AG04450 (cell line): ENCODE measurements around the gene KIAA1217. TPM values are rescaled to one million over a fixed set of nuclear protein-coding genes. Genes with fewer than 3 reads are reported as not detected.

Experiments
- CTCF ChIA-PET: fragments of 300-600, 350-600 bp; formaldehyde crosslinking; extraction: SDS; loops from one replicate; lab custom pipeline; 2022; ENCODE audit warnings: antibody characterized with exemption, inconsistent platforms; lab: Charles Lee
- POLR2A ChIA-PET: fragments of 350-600 bp; formaldehyde crosslinking; extraction: SDS; loops from one replicate; lab custom pipeline; 2021; ENCODE audit warnings: antibody characterized with exemption, inconsistent platforms; lab: Yijun Ruan, JAX
- DNase-seq: peaks from one replicate; pipeline ENCODE4 v3.0.0-alpha.2; 2011; ENCODE audit warnings: low read depth, low spot score
- H3K27ac ChIP-seq: one replicate; pipeline ENCODE4 v1.5.1; 2012; ENCODE audit warnings: low read depth, low read length, control low read depth
- H3K27me3 ChIP-seq: one replicate; pipeline ENCODE4 v1.6.0; 2012; ENCODE audit warnings: low read length; ENCODE audit not compliant: control insufficient read depth, insufficient read depth
- H3K4me3 ChIP-seq: 2 replicates; pipeline ENCODE4 v1.5.1; 2011; ENCODE audit warnings: mild to moderate bottlenecking, low read depth, low read length, control low read depth
- H3K9me3 ChIP-seq: 2 replicates; pipeline ENCODE4 v1.5.1; 2012; ENCODE audit warnings: low read length; ENCODE audit not compliant: control insufficient read depth, insufficient read depth
- CTCF ChIP-seq: IDR thresholded peaks from 2 replicates; pipeline ENCODE4 v1.5.1; 2011; ENCODE audit warnings: low read depth, low read length, control low read depth, inconsistent platforms
- polyA plus RNA-seq: library from polyadenylated mRNA; depleted of rRNA; stranded (reverse); fragments of >200 nt; gene quantifications from 2 replicates; pipeline ENCODE4 v1.2.3, GENCODE V29; 2011

KIAA1217 gene
- polyA plus RNA-seq, 1 experiment = 5.4 TPM

- CTCF ChIA-PET = interaction anchor here (0.5 kb wide), 1 partner anchor 1041 kb away, joined by 3 read pairs; no protein-coding TSS in a partner anchor
Observed at GRCh38 chr10:24213881-24214280, 4.9 kb downstream of the KIAA1217 start.

GRCh38 chr10:24214762-24215161 lies 5.8 kb downstream of the KIAA1217 start:
- no peak for TF ChIP-seq CTCF
- DNase-seq = no peak
- CTCF ChIA-PET = interaction anchor here (0.9 kb wide), 1 partner anchor 17 kb away, joined by 3 read pairs; no protein-coding TSS in a partner anchor
- H3K27me3 ChIP-seq = no peaks in the 10 kb centered on the region
- H3K27ac ChIP-seq = no peak overlapping the region
- no peak overlapping the region for H3K4me3 ChIP-seq
- H3K9me3 ChIP-seq = no peaks in the 10 kb centered on the region
- POLR2A ChIA-PET = no interaction called here

More at GRCh38 chr10:24213881-24214280, 4.9 kb downstream of the KIAA1217 start:
- no peak for TF ChIP-seq CTCF
- DNase-seq = no peak
- Histone ChIP-seq H3K27me3 (no peaks in the 10 kb centered on the region), H3K9me3 (no peaks in the 10 kb centered on the region), H3K4me3 (no peak overlapping the region), H3K27ac (no peak overlapping the region)
- POLR2A ChIA-PET = no interaction called here

- no peaks in the 10 kb centered on the region for H3K9me3 ChIP-seq
- no peaks in the 10 kb centered on the region for H3K27me3 ChIP-seq
- H3K27ac ChIP-seq = no peak overlapping the region
- POLR2A ChIA-PET = no interaction called here
- H3K4me3 ChIP-seq = no peak overlapping the region
- TF ChIP-seq CTCF = no peak
- CTCF ChIA-PET = interaction anchor here (0.9 kb wide), 1 partner anchor 18 kb away, joined by 3 read pairs; no protein-coding TSS in a partner anchor
- no peak for DNase-seq
Observed at GRCh38 chr10:24215196-24215595, 6.3 kb downstream of the KIAA1217 start.

GRCh38 chr10:24215603-24216002 lies 6.7 kb downstream of the KIAA1217 start:
- Histone ChIP-seq H3K9me3 (no peaks in the 10 kb centered on the region), H3K27me3 (no peaks in the 10 kb centered on the region), H3K27ac (no peak overlapping the region), H3K4me3 (no peak overlapping the region)
- ChIA-PET POLR2A (no interaction called here), CTCF (interaction anchor here (0.9 kb wide), 1 partner anchor 18 kb away, joined by 3 read pairs; no protein-coding TSS in a partner anchor)
- DNase-seq = no peak
- no peak for TF ChIP-seq CTCF

GRCh38 chr10:24219963-24220362 lies 11.0 kb downstream of the KIAA1217 start:
- TF ChIP-seq CTCF = no peak
- H3K27ac ChIP-seq = no peak overlapping the region
- no peaks in the 10 kb centered on the region for H3K27me3 ChIP-seq
- no peak overlapping the region for H3K4me3 ChIP-seq
- no peaks in the 10 kb centered on the region for H3K9me3 ChIP-seq
- DNase-seq = no peak
- CTCF ChIA-PET = interaction anchor here (0.9 kb wide), 1 partner anchor 24 kb away, joined by 3 read pairs; no protein-coding TSS in a partner anchor
- POLR2A ChIA-PET = no interaction called here
